Peyer's patch (tissue), 4 donors: ENCODE data around the gene NRTN.

ENCODE experiments used
- POLR2A ChIP-seq, 2 donors: fragments of 450-650 bp; IDR thresholded peaks; one replicate each; pipeline ENCODE4 v1.5.1; 2017; ENCODE audit warnings: antibody characterized with exemption in 2 of 2, mild to moderate bottlenecking in 2 of 2, moderate library complexity in 2 of 2
- TF ChIP-seq, protein P1 (sequence below), 6 experiments: fragments of 450-650 bp in 4 of 6; fragments of 200-600 bp in 2 of 6; sonication (generic) in 1 of 6; IDR thresholded peaks; one replicate each; pipeline ENCODE4 v1.5.1; 2017 to 2019; ENCODE audit warnings: antibody characterized with exemption in 6 of 6, mild to moderate bottlenecking in 3 of 6, moderate library complexity in 1 of 6

DNA sequence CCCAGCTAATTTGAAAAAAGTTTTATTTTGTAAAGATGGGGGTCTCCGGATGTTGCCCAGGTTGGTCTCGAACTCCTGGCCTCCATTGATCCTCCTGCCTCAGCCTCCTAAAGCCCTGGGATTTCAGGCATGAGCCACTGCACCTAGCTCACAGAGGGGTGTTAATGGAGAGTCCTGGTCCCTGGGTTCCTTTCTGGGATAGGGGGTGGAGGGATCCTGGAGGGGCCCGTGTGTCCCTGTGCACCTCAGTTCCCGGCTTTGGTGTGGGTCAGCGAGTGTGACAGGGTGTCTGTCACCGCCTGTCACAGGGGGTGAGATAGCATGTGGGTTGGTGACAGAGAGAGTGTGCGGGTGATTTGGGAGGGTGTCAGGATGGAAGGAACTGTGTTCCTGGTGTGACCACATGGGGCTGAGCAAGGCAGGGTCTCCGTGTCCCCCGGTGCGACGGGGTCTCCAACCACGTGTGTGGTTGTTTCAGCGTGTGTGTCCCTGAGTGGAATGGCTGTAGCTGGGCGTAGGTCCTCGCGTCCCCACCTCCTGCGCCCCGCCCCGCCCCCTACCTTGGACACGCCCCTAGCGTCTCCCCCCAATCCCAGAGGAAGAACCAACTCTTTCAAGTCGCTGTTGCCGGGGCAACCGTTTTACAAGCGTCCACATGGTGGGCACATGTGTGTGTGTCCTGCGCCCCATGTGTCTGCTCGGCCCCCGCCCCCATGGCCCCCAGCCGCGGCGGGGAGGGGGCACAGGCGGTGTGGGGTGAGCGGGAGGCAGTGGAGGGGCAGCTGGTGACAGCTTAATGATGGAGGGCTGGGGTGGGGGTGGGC lies 2.9 kb upstream of the NRTN start:
- TF ChIP-seq, protein P1, sequence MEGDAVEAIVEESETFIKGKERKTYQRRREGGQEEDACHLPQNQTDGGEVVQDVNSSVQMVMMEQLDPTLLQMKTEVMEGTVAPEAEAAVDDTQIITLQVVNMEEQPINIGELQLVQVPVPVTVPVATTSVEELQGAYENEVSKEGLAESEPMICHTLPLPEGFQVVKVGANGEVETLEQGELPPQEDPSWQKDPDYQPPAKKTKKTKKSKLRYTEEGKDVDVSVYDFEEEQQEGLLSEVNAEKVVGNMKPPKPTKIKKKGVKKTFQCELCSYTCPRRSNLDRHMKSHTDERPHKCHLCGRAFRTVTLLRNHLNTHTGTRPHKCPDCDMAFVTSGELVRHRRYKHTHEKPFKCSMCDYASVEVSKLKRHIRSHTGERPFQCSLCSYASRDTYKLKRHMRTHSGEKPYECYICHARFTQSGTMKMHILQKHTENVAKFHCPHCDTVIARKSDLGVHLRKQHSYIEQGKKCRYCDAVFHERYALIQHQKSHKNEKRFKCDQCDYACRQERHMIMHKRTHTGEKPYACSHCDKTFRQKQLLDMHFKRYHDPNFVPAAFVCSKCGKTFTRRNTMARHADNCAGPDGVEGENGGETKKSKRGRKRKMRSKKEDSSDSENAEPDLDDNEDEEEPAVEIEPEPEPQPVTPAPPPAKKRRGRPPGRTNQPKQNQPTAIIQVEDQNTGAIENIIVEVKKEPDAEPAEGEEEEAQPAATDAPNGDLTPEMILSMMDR (IDR thresholded peaks at IDR 0.05): no peak
- TF ChIP-seq POLR2A (IDR thresholded peaks at IDR 0.05): no peak
